ENCODE results near the gene PRRC1. TPM values are rescaled to one million over a fixed set of nuclear protein-coding genes. Genes with fewer than 3 reads are reported as not detected.
A peak's percentile ranks its signal among the peaks of the same experiment; 100 is the strongest.

The PRRC1 gene
- total RNA-seq (31.9 and 36.2 TPM in 2 replicates), polyA plus RNA-seq (32.6 and 33.9 TPM in 2 replicates)

DNA sequence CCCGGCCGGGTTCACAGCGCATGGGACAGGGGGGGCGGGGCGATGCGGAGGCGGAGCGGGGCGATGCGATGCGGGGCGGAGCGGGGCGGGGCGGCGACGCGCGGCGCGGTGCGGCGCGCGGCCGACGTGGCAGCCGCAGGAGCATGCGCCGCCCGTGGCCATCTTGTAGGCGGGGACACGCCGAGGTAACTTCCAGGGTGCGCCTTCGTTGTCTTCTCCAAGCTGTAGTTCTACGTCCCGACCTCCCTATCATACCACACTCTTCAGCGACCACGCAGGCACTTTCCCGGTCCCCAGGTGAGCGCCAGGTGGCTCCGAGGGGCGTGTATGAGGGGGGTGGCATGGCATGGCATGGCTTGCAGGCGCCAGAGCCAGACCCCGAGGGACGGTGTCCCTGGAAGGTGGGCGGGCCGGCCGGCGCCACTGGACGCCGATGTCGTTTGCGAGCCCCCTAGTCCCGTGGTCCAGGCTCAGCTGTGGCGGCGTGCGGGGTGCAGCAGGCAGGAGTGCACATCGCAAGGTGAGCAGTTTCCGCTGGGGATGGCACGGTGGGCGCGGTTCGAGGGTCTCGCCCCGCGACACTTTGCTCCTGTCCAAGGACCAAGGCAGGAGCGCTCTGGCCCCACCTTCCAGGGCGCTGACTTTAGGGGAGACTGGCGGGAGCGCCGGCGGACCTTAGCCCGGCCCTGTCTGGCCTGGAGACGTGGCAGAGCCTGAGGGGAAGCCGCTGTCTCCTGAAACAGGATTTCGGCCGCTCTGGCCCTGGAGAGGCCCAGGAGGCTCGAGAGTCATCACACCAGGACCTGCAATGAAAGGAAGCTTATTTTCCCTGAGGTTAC lies at the start of gene PRRC1:
PRRC1 (plus strand) TSS at position 161 of the 839 bp plus-strand sequence. CDS start 5,840 bp downstream, outside the sequence.
- Histone ChIP-seq H3K4me1 (ENCODE audit: low read depth) (peaks cover 12% of the 10 kb centered on the region), H3K27ac (peak within 1 kb of the TSS; percentile 95), H3K4me3 (peak within 1 kb of the TSS; percentile 84), H3K36me3 (no peaks in the 10 kb centered on the region), H3K27me3 (no peaks in the 10 kb centered on the region), H3K9me3 (ENCODE audit: low read depth) (no peaks in the 10 kb centered on the region)
- TF ChIP-seq CTCF (IDR thresholded peaks at IDR 0.05; ENCODE audit: low read depth, low read length) = no peak
- peak; percentile 89 to 90 for DNase-seq (ENCODE audit: low read depth in 1 of 2, low spot score in 1 of 2)

- Histone ChIP-seq H3K4me1 (ENCODE audit: low read depth) (no peaks in the 10 kb centered on the region), H3K4me3 (no peak overlapping the region), H3K27me3 (no peaks in the 10 kb centered on the region), H3K27ac (no peak overlapping the region), H3K36me3 (no peaks in the 10 kb centered on the region), H3K9me3 (ENCODE audit: low read depth) (no peaks in the 10 kb centered on the region)
- no peak for TF ChIP-seq CTCF (IDR thresholded peaks at IDR 0.05; ENCODE audit: low read depth, low read length)
- no peak for DNase-seq (ENCODE audit: low read depth in 1 of 2, low spot score in 1 of 2)
Measured at GRCh38 chr5:127471211-127471610, 46.2 kb upstream of the PRRC1 start.

GRCh38 chr5:127472700-127473099 lies 44.7 kb upstream of the PRRC1 start:
- H3K9me3 ChIP-seq (ENCODE audit: low read depth) = no peaks in the 10 kb centered on the region
- H3K4me3 ChIP-seq = no peak overlapping the region
- no peaks in the 10 kb centered on the region for H3K36me3 ChIP-seq
- H3K27me3 ChIP-seq = no peaks in the 10 kb centered on the region
- H3K27ac ChIP-seq = no peak overlapping the region
- TF ChIP-seq CTCF (IDR thresholded peaks at IDR 0.05; ENCODE audit: low read depth, low read length) = no peak
- no peaks in the 10 kb centered on the region for H3K4me1 ChIP-seq (ENCODE audit: low read depth)
- DNase-seq (ENCODE audit: low read depth in 1 of 2, low spot score in 1 of 2) = no peak

GRCh38 chr5:127486471-127486870 lies 31.0 kb upstream of the PRRC1 start:
- H3K4me1 ChIP-seq (ENCODE audit: low read depth) = no peaks in the 10 kb centered on the region
- no peak for DNase-seq (ENCODE audit: low read depth in 1 of 2, low spot score in 1 of 2)
- H3K36me3 ChIP-seq = no peaks in the 10 kb centered on the region
- no peak overlapping the region for H3K27ac ChIP-seq
- H3K27me3 ChIP-seq = no peaks in the 10 kb centered on the region
- TF ChIP-seq CTCF (IDR thresholded peaks at IDR 0.05; ENCODE audit: low read depth, low read length) = no peak
- H3K4me3 ChIP-seq = no peak overlapping the region
- no peaks in the 10 kb centered on the region for H3K9me3 ChIP-seq (ENCODE audit: low read depth)

DNA sequence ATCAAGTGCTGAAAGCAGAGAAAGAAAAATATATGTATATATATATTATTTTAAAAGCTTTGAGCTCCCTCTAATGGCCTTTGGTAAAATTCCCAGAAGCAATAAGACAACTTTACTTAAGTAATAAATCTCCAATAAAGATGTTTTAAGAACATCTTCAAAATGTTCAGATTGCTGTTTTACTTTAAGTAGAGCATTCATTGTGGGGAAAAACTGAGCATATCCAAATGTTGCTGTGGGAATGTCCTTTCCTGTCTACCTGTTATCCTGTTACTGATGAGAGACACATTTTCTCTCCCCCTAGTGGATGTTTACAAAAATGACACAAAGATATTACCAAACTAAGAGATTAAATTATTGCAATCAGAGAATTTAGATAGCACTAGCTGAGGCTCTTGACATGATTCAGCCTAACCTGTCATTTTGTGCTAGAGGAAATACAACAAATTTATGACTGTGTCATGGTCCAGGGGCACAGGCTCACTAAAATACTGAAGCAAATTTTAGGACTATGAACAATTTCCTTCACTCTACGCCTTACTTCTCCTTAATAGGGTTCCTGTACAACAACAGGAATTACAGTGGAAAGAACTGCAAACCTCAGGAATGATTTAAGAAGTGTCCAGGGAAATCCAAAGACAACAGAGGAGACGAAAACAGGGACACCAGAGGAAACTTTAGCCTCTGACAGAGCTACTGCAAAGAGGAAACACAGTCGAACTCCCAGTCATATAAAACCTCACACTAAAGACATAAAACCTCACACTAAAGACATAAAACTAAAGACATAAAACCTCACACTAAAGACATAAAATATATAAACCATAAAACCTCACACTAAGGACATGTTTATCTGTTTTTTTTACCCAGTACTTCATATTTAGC lies 24.3 kb upstream of the PRRC1 start:
- DNase-seq (ENCODE audit: low read depth in 1 of 2, low spot score in 1 of 2) = peak; percentile 59 to 62

More for the DNA sequence above, 24.3 kb upstream of the PRRC1 start:
- H3K4me1 ChIP-seq (ENCODE audit: low read depth) = no peaks in the 10 kb centered on the region
- H3K27ac ChIP-seq = no peak overlapping the region
- peak; percentile 81 for TF ChIP-seq CTCF (IDR thresholded peaks at IDR 0.05; ENCODE audit: low read depth, low read length)
- H3K4me3 ChIP-seq = no peak overlapping the region
- no peaks in the 10 kb centered on the region for H3K36me3 ChIP-seq
- H3K9me3 ChIP-seq (ENCODE audit: low read depth) = no peaks in the 10 kb centered on the region
- peaks cover 3% of the 10 kb centered on the region for H3K27me3 ChIP-seq
